ENCODE results near the gene PRRG3.

DNA sequence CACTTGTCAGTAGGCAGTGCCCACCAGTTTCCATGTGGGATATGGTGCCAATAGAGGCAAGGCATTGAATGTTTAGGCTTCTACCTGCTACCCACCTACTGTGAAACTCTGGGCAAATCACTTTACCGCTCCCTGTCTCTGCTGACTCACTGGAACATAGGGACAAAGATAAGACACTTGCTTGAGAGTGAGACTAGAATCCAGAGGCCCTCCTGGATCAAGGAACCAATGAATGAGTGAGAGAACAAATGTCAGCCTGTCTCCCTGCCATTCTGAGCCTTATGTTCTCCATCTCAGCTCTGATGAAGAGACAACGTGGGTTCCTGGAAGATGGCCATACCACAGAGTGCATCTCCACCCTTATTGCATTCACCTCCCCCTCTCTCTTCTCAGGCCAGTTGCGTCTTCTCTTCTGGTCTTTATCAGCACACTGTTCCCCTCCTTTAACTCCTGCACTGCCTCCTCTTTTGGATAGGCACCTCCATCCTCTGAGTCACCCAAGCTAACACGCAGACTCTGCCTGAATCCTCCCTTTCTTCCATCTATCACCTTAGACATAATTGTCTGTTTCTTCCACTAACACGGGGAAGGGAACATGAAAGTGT, 15.4 kb upstream of the PRRG3 start:
- TF ChIP-seq, protein P1, sequence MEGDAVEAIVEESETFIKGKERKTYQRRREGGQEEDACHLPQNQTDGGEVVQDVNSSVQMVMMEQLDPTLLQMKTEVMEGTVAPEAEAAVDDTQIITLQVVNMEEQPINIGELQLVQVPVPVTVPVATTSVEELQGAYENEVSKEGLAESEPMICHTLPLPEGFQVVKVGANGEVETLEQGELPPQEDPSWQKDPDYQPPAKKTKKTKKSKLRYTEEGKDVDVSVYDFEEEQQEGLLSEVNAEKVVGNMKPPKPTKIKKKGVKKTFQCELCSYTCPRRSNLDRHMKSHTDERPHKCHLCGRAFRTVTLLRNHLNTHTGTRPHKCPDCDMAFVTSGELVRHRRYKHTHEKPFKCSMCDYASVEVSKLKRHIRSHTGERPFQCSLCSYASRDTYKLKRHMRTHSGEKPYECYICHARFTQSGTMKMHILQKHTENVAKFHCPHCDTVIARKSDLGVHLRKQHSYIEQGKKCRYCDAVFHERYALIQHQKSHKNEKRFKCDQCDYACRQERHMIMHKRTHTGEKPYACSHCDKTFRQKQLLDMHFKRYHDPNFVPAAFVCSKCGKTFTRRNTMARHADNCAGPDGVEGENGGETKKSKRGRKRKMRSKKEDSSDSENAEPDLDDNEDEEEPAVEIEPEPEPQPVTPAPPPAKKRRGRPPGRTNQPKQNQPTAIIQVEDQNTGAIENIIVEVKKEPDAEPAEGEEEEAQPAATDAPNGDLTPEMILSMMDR (conservative IDR thresholded peaks at IDR 0.05) = no peak
- TF ChIP-seq ZFX (IDR thresholded peaks at IDR 0.05) = no peak

Data from C4-2B (cell line).